Bronchial epithelial cell (primary cell): ENCODE measurements around the gene BCAS4. TPM values are rescaled to one million over a fixed set of nuclear protein-coding genes. Genes with fewer than 3 reads are reported as not detected.

ENCODE experiments used
- DNase-seq: peaks from one replicate; pipeline ENCODE4 v3.0.0-alpha.2; 2010; ENCODE audit warnings: low read depth
- FAIRE-seq: peaks from 2 replicates; lab custom pipeline; 2011; peaks lifted over from hg19 to GRCh38; lab: Jason Lieb, UNC
- H3K27me3 ChIP-seq: 2 replicates; pipeline ENCODE4 v1.5.1; 2011; ENCODE audit warnings: low read length; ENCODE audit not compliant: control insufficient read depth, insufficient read depth
- H3K36me3 ChIP-seq: 2 replicates; pipeline ENCODE4 v1.5.1; 2011; ENCODE audit warnings: low read length; ENCODE audit not compliant: control insufficient read depth, insufficient read depth
- H3K4me3 ChIP-seq: 2 replicates; pipeline ENCODE4 v1.5.1; 2011; ENCODE audit warnings: mild to moderate bottlenecking, low read depth, low read length, control low read depth
- total RNA-seq: library from RNA; depleted of rRNA; stranded (reverse); fragments of >200 nt; gene quantifications from 2 replicates; pipeline ENCODE4 v1.2.1, GENCODE V29; 2014
- TF ChIP-seq, protein P1 (sequence below): IDR thresholded peaks from 2 replicates; pipeline ENCODE4 v1.5.1; 2011; ENCODE audit warnings: mild to moderate bottlenecking, moderate library complexity, low read length, control low read depth, inconsistent platforms; ENCODE audit not compliant: insufficient read depth, severe bottlenecking

The BCAS4 gene
- total RNA-seq, 1 donor from 2014 or later = 5.5 TPM

DNA sequence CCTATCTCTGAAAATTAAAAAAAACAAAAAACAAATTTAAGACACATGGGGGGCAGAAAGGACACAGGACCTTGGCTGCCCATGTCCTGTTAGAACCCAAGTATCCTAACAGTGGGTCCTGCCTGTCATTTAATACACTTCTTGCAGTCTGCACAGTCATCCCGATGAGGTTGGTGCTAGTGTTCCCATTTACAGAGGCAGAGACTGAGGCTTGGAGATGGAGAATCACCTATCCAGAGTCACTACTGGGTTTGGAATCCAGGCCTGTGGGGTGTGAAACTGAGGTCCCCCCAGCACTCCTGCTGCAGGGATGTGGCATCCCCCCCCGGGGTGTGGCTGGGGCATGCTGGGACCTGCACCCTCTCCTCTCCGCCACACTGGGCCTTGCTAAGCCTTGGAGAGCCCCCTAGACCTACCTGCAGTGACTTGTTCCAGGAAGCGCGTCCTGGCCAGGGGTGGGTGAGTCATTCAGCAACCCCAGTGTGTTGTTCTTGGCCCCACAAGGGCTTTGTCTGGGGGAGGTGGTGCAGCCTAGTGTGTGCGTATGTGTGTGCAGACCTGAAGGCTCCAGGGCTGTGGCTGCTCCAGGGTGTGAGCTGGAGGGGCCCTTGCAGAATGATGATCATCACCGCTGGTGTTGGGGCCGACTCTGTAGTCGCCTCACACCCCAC is 49.7 kb downstream of the BCAS4 start:
- no peak overlapping the region for H3K4me3 ChIP-seq
- TF ChIP-seq, protein P1, sequence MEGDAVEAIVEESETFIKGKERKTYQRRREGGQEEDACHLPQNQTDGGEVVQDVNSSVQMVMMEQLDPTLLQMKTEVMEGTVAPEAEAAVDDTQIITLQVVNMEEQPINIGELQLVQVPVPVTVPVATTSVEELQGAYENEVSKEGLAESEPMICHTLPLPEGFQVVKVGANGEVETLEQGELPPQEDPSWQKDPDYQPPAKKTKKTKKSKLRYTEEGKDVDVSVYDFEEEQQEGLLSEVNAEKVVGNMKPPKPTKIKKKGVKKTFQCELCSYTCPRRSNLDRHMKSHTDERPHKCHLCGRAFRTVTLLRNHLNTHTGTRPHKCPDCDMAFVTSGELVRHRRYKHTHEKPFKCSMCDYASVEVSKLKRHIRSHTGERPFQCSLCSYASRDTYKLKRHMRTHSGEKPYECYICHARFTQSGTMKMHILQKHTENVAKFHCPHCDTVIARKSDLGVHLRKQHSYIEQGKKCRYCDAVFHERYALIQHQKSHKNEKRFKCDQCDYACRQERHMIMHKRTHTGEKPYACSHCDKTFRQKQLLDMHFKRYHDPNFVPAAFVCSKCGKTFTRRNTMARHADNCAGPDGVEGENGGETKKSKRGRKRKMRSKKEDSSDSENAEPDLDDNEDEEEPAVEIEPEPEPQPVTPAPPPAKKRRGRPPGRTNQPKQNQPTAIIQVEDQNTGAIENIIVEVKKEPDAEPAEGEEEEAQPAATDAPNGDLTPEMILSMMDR = no peak
- peak; percentile 99 for DNase-seq
- peaks cover 3% of the 10 kb centered on the region for H3K36me3 ChIP-seq
- H3K27me3 ChIP-seq = no peaks in the 10 kb centered on the region
- FAIRE-seq = no peak

DNA sequence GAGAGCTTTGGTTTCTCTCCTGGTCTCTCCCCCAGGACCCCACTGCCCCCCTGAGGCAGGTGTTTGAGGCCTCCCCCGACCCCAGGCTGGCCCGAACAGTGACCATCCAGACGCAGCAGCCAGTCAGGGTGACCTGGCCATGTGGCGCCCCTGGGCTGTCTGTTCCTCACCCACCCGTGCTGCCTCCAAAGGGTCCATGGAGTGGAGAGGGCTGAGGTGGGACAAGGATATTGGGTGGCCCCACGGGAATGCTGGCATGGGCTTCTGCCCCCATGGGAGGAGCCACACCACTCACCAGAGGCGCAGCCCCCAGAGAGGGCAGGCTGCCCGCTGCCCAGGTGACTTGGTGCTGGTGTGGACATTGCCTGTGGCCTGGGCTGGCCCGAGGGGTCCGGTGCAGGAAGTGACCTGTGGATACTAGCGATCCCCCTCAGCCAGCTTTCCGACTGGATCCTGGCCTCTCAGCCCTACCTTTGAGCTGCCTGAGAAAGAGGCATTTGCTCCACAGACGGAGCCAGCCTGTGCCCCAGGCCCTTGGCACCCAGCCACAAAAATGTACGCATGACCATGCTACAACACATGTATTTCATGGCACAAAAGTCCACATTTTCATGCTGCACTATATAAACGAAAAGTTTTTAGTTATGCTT is 50.8 kb downstream of the BCAS4 start:
- peaks cover 3% of the 10 kb centered on the region for H3K36me3 ChIP-seq
- FAIRE-seq = no peak
- TF ChIP-seq, protein P1 = no peak
- peak; percentile 35 for DNase-seq
- no peaks in the 10 kb centered on the region for H3K27me3 ChIP-seq
- no peak overlapping the region for H3K4me3 ChIP-seq

DNA sequence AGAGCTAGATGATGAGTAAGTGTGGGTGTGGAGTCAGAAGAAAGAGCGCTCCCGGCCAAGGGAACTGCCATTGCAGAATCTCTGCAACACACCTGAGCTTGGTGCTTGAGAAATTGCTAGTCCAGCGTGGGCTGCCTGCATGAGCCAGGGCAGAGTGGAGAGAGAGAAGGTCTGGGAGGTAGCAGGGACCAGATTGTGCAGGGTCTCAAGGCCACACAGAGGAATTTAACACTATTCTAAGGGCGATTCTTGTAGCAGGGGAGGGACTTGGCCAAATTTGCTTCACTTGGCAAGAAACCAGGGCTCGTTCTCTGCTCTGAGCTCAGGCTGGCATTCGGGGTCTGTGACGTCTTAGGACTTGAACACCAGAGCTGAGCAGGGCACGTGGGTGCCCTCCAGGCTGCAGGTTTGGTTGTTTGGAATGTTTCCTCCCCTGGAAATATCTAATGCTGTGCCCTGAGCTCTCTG is 53.5 kb downstream of the BCAS4 start:
- TF ChIP-seq, protein P1 = no peak
- Histone ChIP-seq H3K4me3 (no peak overlapping the region), H3K27me3 (no peaks in the 10 kb centered on the region), H3K36me3 (no peaks in the 10 kb centered on the region)
- FAIRE-seq = no peak
- DNase-seq = peak; percentile 75

DNA sequence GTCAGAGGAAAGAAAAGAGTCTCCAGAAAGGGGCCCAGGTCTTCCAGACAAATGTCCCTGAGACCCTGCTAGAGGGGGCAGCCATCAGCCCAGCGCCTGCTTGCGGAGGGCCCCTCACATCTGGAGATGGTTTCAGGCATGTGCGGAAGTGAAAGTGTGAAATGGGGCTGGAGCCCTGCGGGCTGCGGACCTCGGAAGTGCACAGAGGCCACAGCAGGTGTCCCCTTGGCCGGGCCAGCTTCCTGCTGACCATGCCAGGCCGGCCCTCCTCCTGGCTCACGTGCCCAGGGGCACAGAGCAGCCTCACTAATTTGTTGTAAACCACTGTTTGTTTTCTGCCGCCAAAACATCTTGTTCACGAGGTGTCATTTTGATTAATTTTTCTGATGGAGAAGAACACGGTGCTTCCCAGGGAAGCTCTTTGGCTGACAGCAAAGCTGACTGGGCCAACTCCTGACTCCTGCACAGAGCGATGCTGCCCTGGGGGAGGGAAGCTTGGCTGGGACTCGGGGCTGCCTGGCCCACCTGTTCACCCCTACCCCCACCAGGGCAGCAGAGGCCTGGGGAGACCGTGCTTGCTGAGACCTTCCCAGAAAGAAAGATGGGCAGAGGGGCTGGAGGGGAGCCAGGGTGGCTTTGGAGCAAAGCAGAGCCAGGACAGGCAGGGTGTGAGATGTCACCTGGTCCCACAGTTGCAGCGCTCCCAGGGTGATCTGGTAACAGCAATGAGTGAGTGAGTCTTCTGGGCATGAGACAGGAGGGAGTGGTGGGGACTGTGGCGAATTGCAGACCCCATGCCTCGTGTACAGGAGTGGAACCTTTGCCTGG is 54.2 kb downstream of the BCAS4 start:
- no peak for FAIRE-seq
- Histone ChIP-seq H3K27me3 (no peaks in the 10 kb centered on the region), H3K36me3 (no peaks in the 10 kb centered on the region), H3K4me3 (no peak overlapping the region)
- DNase-seq = no peak
- TF ChIP-seq, protein P1 = no peak

DNA sequence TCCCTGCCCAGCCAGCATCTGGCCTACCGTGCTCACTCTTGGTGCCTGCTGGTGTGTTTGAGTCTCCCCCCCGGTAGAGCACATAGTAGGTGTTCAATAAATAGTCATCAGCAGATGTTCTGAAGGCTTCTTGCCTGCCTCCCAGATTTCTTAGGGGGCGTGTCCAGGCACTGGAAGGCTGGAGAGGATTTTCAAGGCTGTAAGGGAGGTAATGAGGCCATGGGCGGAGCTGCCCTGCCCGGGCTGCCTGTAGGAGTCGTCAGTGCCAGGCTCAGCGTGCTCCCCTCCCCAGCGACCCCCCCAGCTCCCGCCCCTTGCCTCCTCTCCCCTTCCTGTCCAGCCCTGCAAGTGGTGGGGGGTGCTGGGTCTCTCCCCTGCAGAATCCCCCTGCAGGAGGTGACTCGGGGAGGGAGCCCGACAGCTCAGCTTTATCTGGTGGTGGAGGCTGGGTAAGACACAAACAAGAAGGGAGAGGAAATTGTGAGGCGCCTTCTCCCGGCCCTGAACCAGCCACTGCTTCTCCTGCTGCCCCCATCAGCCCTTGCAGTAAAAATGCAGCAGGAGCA is 55.9 kb downstream of the BCAS4 start:
- no peak for DNase-seq
- no peak for FAIRE-seq
- TF ChIP-seq, protein P1 = no peak
- Histone ChIP-seq H3K27me3 (no peaks in the 10 kb centered on the region), H3K4me3 (no peak overlapping the region), H3K36me3 (no peaks in the 10 kb centered on the region)
